Measurements from ENCODE around the gene PFKL. TPM values are rescaled to one million over a fixed set of nuclear protein-coding genes. Genes with fewer than 3 reads are reported as not detected.
"Not testable (repeated sequence)": the region's sequence is repeated elsewhere in the genome, so short reads cannot be mapped to it uniquely, and the experiment has no call there.

The PFKL gene
- polyA plus RNA-seq, 4 donors = 138 to 281 (median 216) TPM

GRCh38 chr21:44302573-44303401, 2.9 kb downstream of the PFKL start:
- H3K27me3 ChIP-seq (ENCODE audit: control insufficient read depth in 3 of 3, insufficient read depth in 3 of 3, low read length in 3 of 3); FAIRE-seq; H3K9me3 ChIP-seq (ENCODE audit: control insufficient read depth in 2 of 2, insufficient read depth in 1 of 2, low read depth in 1 of 2, low read length in 1 of 2): not testable (repeated sequence)
- peak overlapping the region; percentile 84 to 98 (median 84) for H3K27ac ChIP-seq (ENCODE audit: low read depth in 1 of 3, low read length in 2 of 3)
- H3K4me1 ChIP-seq (ENCODE audit: control insufficient read depth in 3 of 3, insufficient read depth in 2 of 3, low read depth in 1 of 3, low read length in 2 of 3) = peaks cover 10 to 55% (median 11%) of the 10 kb centered on the region in 3 donors
- peaks cover 2 to 46% (median 5%) of the 10 kb centered on the region in 3 donors for H3K36me3 ChIP-seq (ENCODE audit: control insufficient read depth in 3 of 3, insufficient read depth in 2 of 3, low read depth in 1 of 3, low read length in 3 of 3)
- peak overlapping the region in 2 of 3 donors; percentile 9 to 73 for H3K4me3 ChIP-seq (ENCODE audit: low read depth in 1 of 3, low read length in 3 of 3)
- 33 to 67% (median 52%) methylated on average over 22 to 23 of the region's 23 CpGs for WGBS, 3 donors
- peak; percentile 83 to 95 for DNase-seq

GRCh38 chr21:44303490-44303981, 3.7 kb downstream of the PFKL start:
- H3K4me1 ChIP-seq (ENCODE audit: control insufficient read depth in 3 of 3, insufficient read depth in 2 of 3, low read depth in 1 of 3, low read length in 2 of 3) = peaks cover 10 to 52% (median 11%) of the 10 kb centered on the region in 3 donors

GRCh38 chr21:44304011-44304616, 4.3 kb downstream of the PFKL start:
- no peaks in the 10 kb centered on the region for H3K9me3 ChIP-seq (ENCODE audit: control insufficient read depth in 2 of 2, insufficient read depth in 1 of 2, low read depth in 1 of 2, low read length in 1 of 2)
- H3K27ac ChIP-seq (ENCODE audit: low read depth in 1 of 3, low read length in 2 of 3) = peak overlapping the region; percentile 83 to 95 (median 84)
- peaks cover 10 to 50% (median 11%) of the 10 kb centered on the region in 3 donors for H3K4me1 ChIP-seq (ENCODE audit: control insufficient read depth in 3 of 3, insufficient read depth in 2 of 3, low read depth in 1 of 3, low read length in 2 of 3)
- peak; percentile 22 to 39 for DNase-seq
- H3K36me3 ChIP-seq (ENCODE audit: control insufficient read depth in 3 of 3, insufficient read depth in 2 of 3, low read depth in 1 of 3, low read length in 3 of 3) = peaks cover 2 to 58% (median 5%) of the 10 kb centered on the region in 3 donors
- no peak for FAIRE-seq
- H3K4me3 ChIP-seq (ENCODE audit: low read depth in 1 of 3, low read length in 3 of 3) = no peak overlapping the region
- WGBS, 3 donors = 48 to 65% (median 50%) methylated on average over 14 to 16 of the region's 16 CpGs
- no peaks in the 10 kb centered on the region for H3K27me3 ChIP-seq (ENCODE audit: control insufficient read depth in 3 of 3, insufficient read depth in 3 of 3, low read length in 3 of 3)

More at GRCh38 chr21:44303490-44303981, 3.7 kb downstream of the PFKL start:
- H3K27me3 ChIP-seq (ENCODE audit: control insufficient read depth in 3 of 3, insufficient read depth in 3 of 3, low read length in 3 of 3) = no peaks in the 10 kb centered on the region
- FAIRE-seq (no peak), DNase-seq (peak; percentile 93 to 97)
- H3K27ac ChIP-seq (ENCODE audit: low read depth in 1 of 3, low read length in 2 of 3) = peak overlapping the region; percentile 83 to 95 (median 84)
- H3K36me3 ChIP-seq (ENCODE audit: control insufficient read depth in 3 of 3, insufficient read depth in 2 of 3, low read depth in 1 of 3, low read length in 3 of 3) = peaks cover 2 to 52% (median 5%) of the 10 kb centered on the region in 3 donors
- WGBS, 3 donors = 21 to 55% (median 25%) methylated on average over 12 of the region's 12 CpGs
- no peaks in the 10 kb centered on the region for H3K9me3 ChIP-seq (ENCODE audit: control insufficient read depth in 2 of 2, insufficient read depth in 1 of 2, low read depth in 1 of 2, low read length in 1 of 2)
- H3K4me3 ChIP-seq (ENCODE audit: low read depth in 1 of 3, low read length in 3 of 3) = no peak overlapping the region

- peak; percentile 60 to 79 for DNase-seq
- Histone ChIP-seq H3K27me3 (ENCODE audit: control insufficient read depth in 3 of 3, insufficient read depth in 3 of 3, low read length in 3 of 3) (no peaks in the 10 kb centered on the region), H3K27ac (ENCODE audit: low read depth in 1 of 3, low read length in 2 of 3) (peak overlapping the region; percentile 17 to 95 (median 84)), H3K9me3 (ENCODE audit: control insufficient read depth in 2 of 2, insufficient read depth in 1 of 2, low read depth in 1 of 2, low read length in 1 of 2) (no peaks in the 10 kb centered on the region), H3K36me3 (ENCODE audit: control insufficient read depth in 3 of 3, insufficient read depth in 2 of 3, low read depth in 1 of 3, low read length in 3 of 3) (peaks cover 2 to 66% (median 5%) of the 10 kb centered on the region in 3 donors), H3K4me3 (ENCODE audit: low read depth in 1 of 3, low read length in 3 of 3) (no peak overlapping the region), H3K4me1 (ENCODE audit: control insufficient read depth in 3 of 3, insufficient read depth in 2 of 3, low read depth in 1 of 3, low read length in 2 of 3) (peaks cover 10 to 45% (median 11%) of the 10 kb centered on the region in 3 donors)
- 43 to 54% (median 53%) methylated on average over 8 of the region's 8 CpGs for WGBS, 3 donors
- no peak for FAIRE-seq
Observed at GRCh38 chr21:44304877-44305293, 5.0 kb downstream of the PFKL start.

- Histone ChIP-seq H3K4me3 (ENCODE audit: low read depth in 1 of 3, low read length in 3 of 3) (no peak overlapping the region), H3K27ac (ENCODE audit: low read depth in 1 of 3, low read length in 2 of 3) (no peak overlapping the region), H3K27me3 (ENCODE audit: control insufficient read depth in 3 of 3, insufficient read depth in 3 of 3, low read length in 3 of 3) (no peaks in the 10 kb centered on the region), H3K9me3 (ENCODE audit: control insufficient read depth in 2 of 2, insufficient read depth in 1 of 2, low read depth in 1 of 2, low read length in 1 of 2) (no peaks in the 10 kb centered on the region), H3K36me3 (ENCODE audit: control insufficient read depth in 3 of 3, insufficient read depth in 2 of 3, low read depth in 1 of 3, low read length in 3 of 3) (peaks cover 2 to 74% (median 5%) of the 10 kb centered on the region in 3 donors), H3K4me1 (ENCODE audit: control insufficient read depth in 3 of 3, insufficient read depth in 2 of 3, low read depth in 1 of 3, low read length in 2 of 3) (peaks cover 10 to 45% (median 11%) of the 10 kb centered on the region in 3 donors)
- FAIRE-seq (no peak), DNase-seq (no peak)
- WGBS, 3 donors = 78 to 85% (median 83%) methylated on average over 8 to 9 of the region's 9 CpGs
Observed at GRCh38 chr21:44305691-44306090, 5.8 kb downstream of the PFKL start.

GRCh38 chr21:44306936-44307704, 7.3 kb downstream of the PFKL start:
- DNase-seq (no peak), FAIRE-seq (no peak)
- 86 to 93% (median 90%) methylated on average over 16 to 21 of the region's 21 CpGs for WGBS, 3 donors
- H3K36me3 ChIP-seq (ENCODE audit: control insufficient read depth in 3 of 3, insufficient read depth in 2 of 3, low read depth in 1 of 3, low read length in 3 of 3) = peaks cover 11 to 81% (median 12%) of the 10 kb centered on the region in 3 donors
- H3K4me1 ChIP-seq (ENCODE audit: control insufficient read depth in 3 of 3, insufficient read depth in 2 of 3, low read depth in 1 of 3, low read length in 2 of 3) = peaks cover 8 to 37% (median 11%) of the 10 kb centered on the region in 3 donors
- no peak overlapping the region for H3K27ac ChIP-seq (ENCODE audit: low read depth in 1 of 3, low read length in 2 of 3)
- H3K4me3 ChIP-seq (ENCODE audit: low read depth in 1 of 3, low read length in 3 of 3) = no peak overlapping the region
- H3K27me3 ChIP-seq (ENCODE audit: control insufficient read depth in 3 of 3, insufficient read depth in 3 of 3, low read length in 3 of 3) = no peaks in the 10 kb centered on the region
- H3K9me3 ChIP-seq (ENCODE audit: control insufficient read depth in 2 of 2, insufficient read depth in 1 of 2, low read depth in 1 of 2, low read length in 1 of 2) = no peaks in the 10 kb centered on the region

- Histone ChIP-seq H3K4me1 (ENCODE audit: control insufficient read depth in 3 of 3, insufficient read depth in 2 of 3, low read depth in 1 of 3, low read length in 2 of 3) (peaks cover 0 to 7% (median 0%) of the 10 kb centered on the region in 3 donors), H3K27me3 (ENCODE audit: control insufficient read depth in 3 of 3, insufficient read depth in 3 of 3, low read length in 3 of 3) (no peaks in the 10 kb centered on the region), H3K9me3 (ENCODE audit: control insufficient read depth in 2 of 2, insufficient read depth in 1 of 2, low read depth in 1 of 2, low read length in 1 of 2) (no peaks in the 10 kb centered on the region), H3K36me3 (ENCODE audit: control insufficient read depth in 3 of 3, insufficient read depth in 2 of 3, low read depth in 1 of 3, low read length in 3 of 3) (peaks cover 22 to 99% (median 23%) of the 10 kb centered on the region in 3 donors), H3K27ac (ENCODE audit: low read depth in 1 of 3, low read length in 2 of 3) (no peak overlapping the region), H3K4me3 (ENCODE audit: low read depth in 1 of 3, low read length in 3 of 3) (no peak overlapping the region)
- WGBS, 3 donors = 91 to 92% (median 92%) methylated on average over 27 to 28 of the region's 28 CpGs
- FAIRE-seq = no peak
- DNase-seq = no peak
Observed at GRCh38 chr21:44310628-44311507, 11.0 kb downstream of the PFKL start.

Measured in small intestine (tissue), 7 donors.